ENCODE results near the gene PIK3C2B.

PIK3C2B gene

GRCh38 chr1:204479387-204480136, 15.0 kb downstream of the PIK3C2B start:
- DNase-seq (ENCODE audit: low read depth) = no peak

- DNase-seq (ENCODE audit: low read depth) = no peak
These were observed 15.7 kb downstream of the PIK3C2B start for GRCh38 chr1:204478921-204479320.

- DNase-seq (ENCODE audit: low read depth) = no peak
These were observed 16.3 kb downstream of the PIK3C2B start for GRCh38 chr1:204478172-204478899.

DNA sequence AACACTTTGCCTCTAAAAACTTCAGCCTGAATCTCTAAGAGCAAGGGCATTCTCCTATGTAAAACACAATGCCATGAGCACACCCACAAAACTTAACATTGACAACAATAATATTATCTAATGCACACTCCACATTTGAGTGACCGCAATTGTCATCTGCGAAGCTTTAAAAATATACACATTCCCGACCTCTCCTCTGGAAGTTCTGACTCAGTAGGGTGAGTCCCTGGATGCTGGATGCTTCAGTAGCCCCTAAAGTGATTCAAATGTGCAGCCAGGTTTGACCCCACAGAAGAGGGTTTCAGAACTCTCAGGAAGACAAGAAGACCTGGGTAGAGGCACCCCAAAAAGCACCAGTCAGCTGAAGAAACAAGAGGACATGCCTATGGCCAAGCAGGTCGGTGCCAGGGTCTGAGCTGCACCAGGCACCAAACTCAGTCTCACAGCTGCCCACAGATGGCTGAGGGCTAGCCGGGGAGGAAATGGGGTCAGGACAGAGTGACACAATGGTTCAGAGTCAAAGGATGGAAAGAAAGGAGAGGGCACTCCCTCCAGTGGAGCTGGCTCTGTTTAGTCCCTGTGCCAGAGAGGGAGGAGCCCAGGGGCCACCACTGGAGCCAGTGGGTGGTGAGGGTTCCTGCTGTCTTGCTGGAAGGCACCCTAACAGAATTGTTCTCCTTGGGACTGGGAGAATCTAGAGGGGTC, 17.4 kb downstream of the PIK3C2B start:
- DNase-seq (ENCODE audit: low read depth) = no peak

GRCh38 chr1:204476563-204476962, 18.0 kb downstream of the PIK3C2B start:
- DNase-seq (ENCODE audit: low read depth) = no peak

GRCh38 chr1:204475656-204476432, 18.8 kb downstream of the PIK3C2B start:
- no peak for DNase-seq (ENCODE audit: low read depth)

- DNase-seq (ENCODE audit: low read depth) = no peak
These were observed 21.1 kb downstream of the PIK3C2B start for GRCh38 chr1:204473400-204473965.

DNA sequence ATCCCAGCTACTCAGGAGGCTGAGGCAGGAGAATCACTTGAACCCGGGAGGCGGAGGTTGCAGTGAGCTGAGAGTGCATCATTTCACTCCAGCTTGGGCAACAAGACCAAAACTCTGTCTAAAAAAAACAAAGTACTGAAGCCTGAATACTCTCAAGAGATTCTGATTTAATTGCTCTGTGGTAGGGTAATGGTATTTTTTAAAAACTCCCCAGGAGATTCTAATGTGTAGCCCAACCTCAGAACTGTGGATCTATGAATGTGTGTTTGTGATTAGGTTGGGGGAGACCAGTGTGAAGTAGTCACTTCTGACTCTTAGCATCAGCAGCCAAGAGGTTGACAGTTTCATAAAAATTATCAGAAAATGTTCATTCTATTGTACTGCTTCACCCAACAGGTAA, 21.9 kb downstream of the PIK3C2B start:
- DNase-seq (ENCODE audit: low read depth) = no peak

GRCh38 chr1:204471687-204472086, 22.9 kb downstream of the PIK3C2B start:
- DNase-seq (ENCODE audit: low read depth) = no peak

DNA sequence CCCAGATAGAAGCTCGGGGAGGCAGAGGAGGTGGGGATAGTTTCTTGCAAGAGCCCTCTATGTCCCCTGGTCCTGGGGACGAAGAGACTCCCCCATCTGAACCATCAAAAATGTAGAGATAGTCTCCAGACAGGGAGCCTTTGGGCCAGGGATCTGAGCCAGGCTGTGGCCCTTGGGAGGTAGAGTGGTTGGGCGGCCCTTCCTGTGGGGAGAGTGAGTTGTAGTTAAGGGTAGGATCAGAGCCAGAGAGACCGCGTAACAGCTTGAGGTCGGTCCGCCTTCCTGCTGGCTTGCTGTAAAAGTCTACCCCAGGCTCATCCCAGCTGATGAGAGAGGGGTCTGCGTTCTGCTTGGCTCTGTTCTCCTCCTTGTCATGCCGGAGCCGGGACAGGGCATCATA, 25.3 kb downstream of the PIK3C2B start:
- DNase-seq (ENCODE audit: low read depth) = no peak

GRCh38 chr1:204468766-204469302, 25.8 kb downstream of the PIK3C2B start:
- DNase-seq (ENCODE audit: low read depth) = no peak

- no peak for DNase-seq (ENCODE audit: low read depth)
These were observed 26.4 kb downstream of the PIK3C2B start for GRCh38 chr1:204468206-204468605.

GRCh38 chr1:204466416-204467405, 27.9 kb downstream of the PIK3C2B start:
- no peak for DNase-seq (ENCODE audit: low read depth)

DNA sequence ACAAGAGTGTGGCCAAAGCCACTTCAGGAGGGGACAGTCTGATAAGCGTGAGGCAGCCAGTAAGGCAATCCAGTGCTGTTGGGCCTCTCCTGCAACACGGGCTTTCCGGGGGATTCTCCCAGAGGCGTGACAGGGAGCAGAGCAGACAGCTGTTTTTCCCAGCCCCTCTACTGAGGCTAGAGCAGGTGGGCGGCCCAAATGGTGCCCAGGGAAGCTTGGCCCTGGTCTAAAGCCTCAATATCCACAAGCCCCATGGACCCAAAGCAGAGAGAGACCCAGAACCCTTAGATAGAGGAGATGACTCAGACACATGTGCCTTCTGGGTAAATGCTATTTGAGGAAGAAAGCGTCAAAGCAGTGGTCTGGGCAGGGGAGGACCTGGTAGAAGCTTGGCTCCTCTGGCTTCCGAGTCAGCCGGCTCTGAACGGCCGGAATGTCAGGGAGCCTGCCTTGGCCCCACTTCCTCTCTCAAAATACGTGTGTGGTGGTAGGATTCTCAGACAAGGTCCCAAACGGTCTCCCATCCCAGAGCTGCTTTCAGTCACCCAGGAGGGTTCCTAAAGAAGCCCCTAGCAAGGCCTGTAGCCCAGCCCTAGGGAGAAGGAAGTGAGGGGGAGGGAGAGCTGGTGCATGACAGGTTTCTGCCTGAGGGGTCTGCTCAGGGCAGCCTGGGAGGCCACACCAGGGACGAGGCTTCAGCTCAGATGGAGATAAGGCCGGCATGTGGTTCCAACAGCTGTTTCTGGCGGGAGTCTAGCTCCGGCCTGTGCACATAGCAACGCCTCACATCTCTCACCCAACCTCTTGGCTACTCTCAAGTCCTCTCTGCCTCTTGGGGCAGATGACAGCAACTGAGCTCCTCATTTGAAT, 28.8 kb downstream of the PIK3C2B start:
- no peak for DNase-seq (ENCODE audit: low read depth)

- DNase-seq (ENCODE audit: low read depth) = no peak
These were observed 29.9 kb downstream of the PIK3C2B start for GRCh38 chr1:204464701-204465100.

DNA sequence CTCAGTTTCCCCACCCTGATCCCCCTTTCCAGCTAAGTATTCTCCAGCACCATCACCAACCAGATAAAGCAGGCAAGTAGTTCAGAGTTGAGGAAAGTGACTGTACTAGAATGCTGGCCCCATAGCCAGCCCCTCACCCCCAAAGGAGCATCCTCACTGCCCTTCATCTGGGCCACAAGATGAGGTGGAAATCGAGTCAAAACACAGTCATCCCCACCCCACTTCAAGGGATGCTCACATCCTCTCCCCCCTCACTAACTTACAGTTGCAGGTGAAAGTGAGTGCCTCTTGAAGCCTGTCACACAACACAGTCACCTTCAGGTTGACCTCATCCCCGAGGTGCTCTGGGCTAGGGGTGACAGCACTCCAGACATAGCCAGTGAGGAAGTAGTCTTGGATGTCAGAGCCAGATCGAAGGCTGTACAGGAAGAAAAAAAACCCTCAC, 30.4 kb downstream of the PIK3C2B start:
- no peak for DNase-seq (ENCODE audit: low read depth)

- DNase-seq (ENCODE audit: low read depth) = no peak
These were observed 31.2 kb downstream of the PIK3C2B start for GRCh38 chr1:204463125-204464060.

GRCh38 chr1:204462229-204462561, 32.4 kb downstream of the PIK3C2B start:
- no peak for DNase-seq (ENCODE audit: low read depth)

All from GM04503 (cell line).